Tibial nerve (tissue), 3 donors: ENCODE data around the gene GGNBP2.
"Not testable (repeated sequence)": the region's sequence is repeated elsewhere in the genome, so short reads cannot be mapped to it uniquely, and the experiment has no call there.

Source experiments
- CTCF ChIP-seq, 5 experiments: fragments of 200-600 bp in 3 of 5; fragments of 450-650 bp in 2 of 5; sonication (generic) in 3 of 5; IDR thresholded peaks; one replicate each; pipeline ENCODE4 v1.5.1; 2016 to 2019; ENCODE audit warnings: antibody characterized with exemption in 5 of 5, mild to moderate bottlenecking in 3 of 5, moderate library complexity in 2 of 5
- POLR2A ChIP-seq, 2 donors: fragments of 450-650 bp; IDR thresholded peaks; one replicate each; pipeline ENCODE4 v1.6.1; 2017; ENCODE audit warnings: antibody characterized with exemption in 2 of 2, mild to moderate bottlenecking in 2 of 2, moderate library complexity in 2 of 2

GRCh38 chr17:36508439-36508838 is 36.3 kb upstream of the GGNBP2 start:
- not testable (repeated sequence) for TF ChIP-seq CTCF, POLR2A (IDR thresholded peaks at IDR 0.05)
